ENCODE data around the gene KLHL11.

DNA sequence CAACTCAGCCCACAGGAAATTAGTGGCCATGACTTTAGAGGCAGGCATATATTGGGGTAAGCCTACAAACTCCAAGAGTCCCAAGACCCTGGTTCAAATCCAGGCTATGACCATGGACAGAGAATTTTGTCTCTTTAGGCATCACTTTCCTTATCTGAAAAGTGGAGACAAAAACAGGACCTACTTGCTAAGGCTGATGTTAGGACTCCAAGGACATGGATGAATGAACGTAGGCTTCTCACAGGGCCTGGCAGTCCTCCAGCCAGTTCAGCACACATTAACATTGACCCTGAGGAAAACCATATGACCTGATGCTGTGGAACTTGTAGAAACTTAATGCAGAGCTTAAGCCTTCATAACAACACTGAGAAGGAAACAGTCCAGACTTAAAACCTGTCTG is 51.0 kb downstream of the KLHL11 start:
- TF ChIP-seq POLR2A (IDR thresholded peaks at IDR 0.05; ENCODE audit: low read length) (no peak), GATA1 (IDR thresholded peaks at IDR 0.05; ENCODE audit: low read depth, low read length) (no peak)
